Occipital lobe (tissue), 2 donors: Measurements from ENCODE around the gene RIBC2. TPM values are rescaled to one million over a fixed set of nuclear protein-coding genes. Genes with fewer than 3 reads are reported as not detected.

Experiments used
- DNase-seq: peaks from one replicate; lab custom pipeline; 2025; lab: John Stamatoyannopoulos, UW
- total RNA-seq: library from RNA; depleted of rRNA; stranded (reverse); fragments of >200 nt; gene quantifications from one replicate; pipeline ENCODE4 v1.2.3, GENCODE V29; 2014

The RIBC2 gene
- total RNA-seq, 1 donor from 2014 or later = not detected

DNA sequence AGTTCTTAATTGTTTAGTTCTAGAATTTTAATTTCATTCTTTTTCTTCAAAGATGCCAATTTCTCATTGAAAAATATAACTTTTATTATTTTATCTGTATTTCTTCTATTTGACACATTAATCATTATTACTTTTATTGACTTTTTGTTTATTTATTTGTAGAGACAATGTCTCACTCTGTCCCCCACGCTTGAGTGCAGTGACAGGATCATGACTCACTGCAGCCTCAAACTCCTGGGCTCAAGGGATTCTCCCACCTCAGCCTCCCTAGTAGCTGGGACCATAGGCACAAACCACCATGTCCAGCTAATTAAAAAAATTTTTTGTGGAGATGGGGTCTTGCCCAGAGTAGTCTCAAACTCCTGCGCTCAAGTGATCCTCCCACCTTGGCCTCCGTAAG lies 58.9 kb downstream of the RIBC2 start:
- DNase-seq = no peak

DNA sequence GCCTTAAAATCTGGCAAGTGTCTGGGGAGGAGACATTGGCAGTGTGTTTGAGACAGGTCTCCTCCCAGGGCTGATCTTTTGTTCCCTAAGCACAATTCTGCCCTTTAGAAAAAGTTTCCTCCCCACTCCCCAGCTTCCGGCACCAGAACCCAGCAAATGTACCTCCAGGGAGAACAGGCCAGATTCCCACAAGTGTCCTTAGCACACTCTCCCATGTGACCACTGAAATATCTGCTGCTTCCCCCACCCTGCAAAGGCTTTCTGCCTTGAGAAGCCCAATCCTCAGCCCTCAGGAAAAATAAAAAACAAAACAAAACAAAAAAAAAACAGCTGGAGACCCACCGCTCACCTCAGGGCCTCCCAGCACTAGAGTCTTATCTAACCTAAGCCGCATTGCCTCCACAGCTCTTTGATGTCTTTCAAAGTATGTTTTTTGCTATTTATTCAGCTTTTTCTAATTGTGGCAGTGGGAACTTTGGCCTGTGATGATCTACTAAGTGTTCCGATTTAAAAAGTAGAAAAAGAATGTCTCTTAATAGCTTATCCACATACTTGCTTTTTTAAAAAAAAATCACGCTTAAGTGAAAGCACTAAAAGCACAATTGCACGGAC lies 60.2 kb downstream of the RIBC2 start:
- DNase-seq = no peak

DNA sequence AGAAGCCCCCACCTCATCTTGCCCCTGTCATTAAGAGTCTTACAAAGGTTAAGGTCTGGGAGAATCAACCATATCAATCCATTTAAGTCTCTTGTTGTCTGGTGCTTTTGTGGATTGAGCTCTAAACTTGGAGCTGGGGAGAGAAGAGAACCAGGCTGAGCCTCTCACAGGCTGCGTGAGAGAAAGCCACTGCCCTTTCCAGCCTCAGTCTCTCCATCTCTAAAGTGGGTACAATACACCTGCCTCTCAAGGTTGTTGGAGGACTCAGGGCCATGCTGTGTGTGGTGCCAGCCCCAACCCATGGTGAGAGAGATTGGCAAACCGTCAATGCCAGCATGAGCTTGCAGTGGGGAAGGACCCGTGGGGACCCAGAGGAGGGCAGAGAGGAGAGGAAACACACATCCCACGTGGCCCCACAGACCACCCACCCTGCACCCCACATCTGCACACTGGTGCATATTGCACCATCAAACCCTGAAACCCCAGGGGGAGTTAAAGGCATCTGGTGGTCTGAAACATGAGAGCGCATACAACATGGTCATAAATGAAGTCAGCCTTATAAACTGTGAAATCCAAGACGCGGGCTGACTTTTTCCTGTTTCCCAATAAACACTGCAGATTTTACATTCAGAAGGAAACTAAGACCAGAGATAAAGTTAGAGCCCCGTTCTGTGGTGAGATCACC lies 61.7 kb downstream of the RIBC2 start:
- no peak for DNase-seq

DNA sequence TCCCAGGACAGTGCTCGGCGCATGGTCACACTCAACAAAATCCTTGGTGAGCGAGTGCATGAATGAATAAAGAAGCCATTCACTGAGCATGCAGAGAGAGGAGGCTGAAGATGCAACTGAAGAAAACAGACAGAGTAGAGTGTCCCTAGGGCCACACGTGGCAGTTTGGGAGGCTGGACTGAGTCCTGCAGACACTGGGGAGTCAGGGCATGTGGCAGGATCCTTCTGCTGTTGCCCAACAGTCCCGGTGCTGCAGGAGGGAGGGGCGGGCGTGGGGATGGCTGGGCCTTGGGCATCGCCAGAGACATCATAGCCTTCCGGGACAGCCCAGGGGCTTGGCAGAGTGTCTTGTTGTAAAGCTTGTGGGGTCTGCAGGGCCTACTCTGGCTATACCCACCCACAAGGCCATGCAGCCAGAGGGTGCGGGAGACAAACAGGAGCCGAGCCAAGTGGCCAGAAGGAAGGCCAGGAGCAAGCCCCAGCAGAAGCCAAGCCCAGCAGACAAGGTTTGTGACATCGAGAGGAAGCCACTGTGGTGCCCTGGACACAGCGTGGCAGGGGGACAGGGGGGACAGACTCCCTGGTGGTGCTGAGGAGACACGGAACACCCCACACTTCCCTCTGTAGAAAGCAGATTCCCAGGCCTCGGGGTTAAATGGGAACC lies 62.5 kb downstream of the RIBC2 start:
- no peak for DNase-seq

DNA sequence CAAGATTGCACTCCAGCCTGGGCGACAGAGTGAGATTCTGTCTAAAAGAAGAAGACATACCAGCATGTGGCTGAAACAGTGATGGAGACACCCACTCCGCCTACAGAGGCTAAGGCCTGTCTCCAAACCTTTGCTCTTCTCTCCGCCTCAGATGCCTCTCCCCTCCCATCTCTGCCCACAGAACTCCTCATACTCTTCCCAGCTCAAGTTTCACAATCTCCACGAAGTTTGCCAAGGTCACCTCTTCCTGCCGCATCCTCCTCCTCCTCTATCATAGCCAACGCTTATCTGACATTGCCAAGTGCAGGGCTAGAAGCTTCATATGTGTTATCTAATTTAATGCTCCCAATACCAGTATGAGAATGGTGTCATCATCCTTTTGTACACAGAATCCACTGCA lies 63.3 kb downstream of the RIBC2 start:
- no peak for DNase-seq

DNA sequence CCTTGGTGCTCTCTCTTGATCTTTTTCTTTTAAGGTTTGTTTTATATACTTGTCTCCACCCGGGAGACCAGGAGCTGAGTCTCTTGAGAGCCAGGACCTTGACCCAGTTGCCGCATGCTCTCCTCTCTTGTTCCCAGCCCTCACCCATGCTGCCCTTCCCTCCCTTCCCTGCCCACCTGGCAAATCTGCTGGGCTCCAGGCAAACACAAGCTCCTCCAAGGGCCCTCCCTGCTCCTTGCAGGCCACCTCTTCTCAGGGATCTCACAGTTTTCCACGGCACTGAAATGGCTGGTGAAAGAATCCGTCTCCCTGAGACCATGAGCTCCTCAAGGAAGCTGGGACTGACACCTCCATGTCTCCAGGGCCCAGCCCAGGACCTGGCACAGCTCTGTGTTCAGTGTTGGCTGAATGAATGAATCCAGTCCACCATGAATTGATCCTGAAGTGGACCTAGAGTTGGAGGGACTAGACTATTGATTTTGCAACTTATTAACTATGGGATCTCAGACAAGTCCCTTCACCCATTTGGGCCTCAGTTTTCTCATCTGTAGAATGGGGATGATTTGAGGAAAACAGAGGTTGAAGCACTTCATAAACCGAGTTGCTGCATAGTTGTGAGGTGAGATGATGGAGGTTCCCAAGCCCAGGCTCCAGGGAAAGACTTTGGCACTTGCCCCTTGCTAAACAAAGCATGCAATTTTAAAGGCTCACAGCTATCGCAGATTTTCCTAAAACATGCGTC lies 64.0 kb downstream of the RIBC2 start:
- no peak for DNase-seq

DNA sequence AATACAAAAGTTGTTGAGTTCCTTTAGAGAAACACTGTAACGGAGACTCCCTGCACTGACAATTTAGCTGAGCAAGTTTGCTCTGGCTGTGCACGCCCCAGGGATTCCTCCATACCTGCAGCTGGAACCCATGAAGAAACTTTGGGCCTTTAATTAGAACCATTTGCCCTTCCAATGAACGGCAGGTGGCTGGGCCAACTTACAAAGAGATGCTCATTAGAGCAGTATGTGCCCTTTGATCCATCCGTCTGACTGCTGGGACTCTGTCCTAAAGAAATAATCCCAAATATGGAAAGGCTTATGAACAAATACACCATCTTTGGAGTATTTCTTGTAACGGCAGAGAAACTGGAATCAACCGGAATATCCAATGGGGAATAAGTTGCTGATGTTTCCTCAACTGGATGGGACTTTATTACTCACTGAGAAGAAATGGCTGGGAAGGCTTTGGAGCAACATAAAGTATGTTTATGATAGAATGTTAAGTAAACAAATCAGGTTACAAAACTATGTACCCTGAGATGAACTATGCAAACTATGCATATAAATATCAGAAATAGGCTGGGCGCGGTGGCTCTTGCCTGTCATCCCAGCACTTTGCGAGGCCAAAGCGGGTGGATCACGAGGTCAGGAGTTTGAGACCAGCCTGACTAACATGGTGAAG lies 64.7 kb downstream of the RIBC2 start:
- DNase-seq = no peak

DNA sequence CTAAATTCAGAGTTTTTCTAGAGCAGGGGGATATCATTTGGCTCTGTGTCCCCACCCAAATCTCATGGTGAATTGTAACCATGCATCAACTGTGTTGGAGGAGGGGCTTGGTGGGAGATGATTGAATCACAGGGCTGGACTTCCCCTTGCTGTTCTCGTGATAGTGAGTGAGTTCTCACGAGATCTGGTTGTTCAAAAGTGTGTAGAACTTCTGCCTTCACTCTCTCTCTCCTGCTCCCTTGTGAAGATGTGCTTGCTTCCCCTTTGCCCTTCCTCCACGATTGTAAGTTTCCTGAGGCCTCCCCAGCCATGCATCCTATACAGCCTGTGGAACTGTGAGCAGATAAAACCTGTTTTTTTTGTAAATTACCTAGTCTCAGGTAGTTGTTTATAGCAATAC lies 67.2 kb downstream of the RIBC2 start:
- DNase-seq = no peak

DNA sequence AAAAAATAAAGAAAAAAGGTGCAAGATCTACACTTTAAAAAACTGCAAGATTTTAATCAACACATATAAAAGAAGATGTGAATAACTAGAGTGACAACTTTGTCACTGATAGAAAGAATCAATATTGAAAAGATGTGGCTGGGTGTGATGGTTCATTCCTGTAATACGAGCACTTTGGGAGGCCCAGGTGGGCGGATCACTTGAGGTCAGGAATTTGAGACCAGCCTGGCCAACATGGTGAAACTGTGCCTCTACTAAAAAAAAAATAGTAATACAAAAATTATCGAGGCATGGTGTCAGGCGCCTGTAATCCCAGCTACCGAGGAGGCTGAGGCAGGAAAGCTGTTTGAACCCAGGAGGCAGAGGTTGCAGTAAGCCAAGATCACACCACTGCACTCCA lies 68.2 kb downstream of the RIBC2 start:
- no peak for DNase-seq

Other genes starting within 250 kb of the RIBC2 start
- gene NUP50, start 249.8 kb upstream of the RIBC2 start, total RNA-seq = 65.4 TPM
- gene KIAA0930, start 172.8 kb upstream of the RIBC2 start, total RNA-seq = 61.0 TPM
- not detected for gene UPK3A, start 128.7 kb upstream of the RIBC2 start, total RNA-seq
- gene FAM118A, start 103.8 kb upstream of the RIBC2 start, total RNA-seq = 6.2 TPM
- gene SMC1B, start 94 bp upstream of the RIBC2 start, total RNA-seq = under 0.01 TPM
- 22.3 TPM for gene FBLN1, start 89.2 kb downstream of the RIBC2 start, total RNA-seq